Measurements from ENCODE around the gene SURF1.
"Not testable (repeated sequence)": the region's sequence is repeated elsewhere in the genome, so short reads cannot be mapped to it uniquely, and the experiment has no call there.

SURF1 gene

GRCh38 chr9:133322701-133323100, 33.6 kb downstream of the SURF1 start:
- no peak for ATAC-seq (ENCODE audit: low read depth)
- Mint-ChIP-seq H3K36me3 (peaks cover 1% of the 10 kb centered on the region), H3K27ac (no peak overlapping the region), H3K4me3 (no peak overlapping the region), H3K4me1 (peaks cover 4% of the 10 kb centered on the region), H3K27me3 (peaks cover 8% of the 10 kb centered on the region), H3K9me3 (no peaks in the 10 kb centered on the region)
- DNase-seq (ENCODE audit: low spot score in 2 of 2), result no peak

GRCh38 chr9:133321411-133321935, 34.8 kb downstream of the SURF1 start:
- Mint-ChIP-seq H3K4me3 (no peak overlapping the region), H3K4me1 (peaks cover 4% of the 10 kb centered on the region), H3K36me3 (peaks cover 1% of the 10 kb centered on the region), H3K27me3 (peaks cover 12% of the 10 kb centered on the region), H3K27ac (no peak overlapping the region), H3K9me3 (no peaks in the 10 kb centered on the region)
- no peak for DNase-seq (ENCODE audit: low spot score in 2 of 2)
- ATAC-seq (ENCODE audit: low read depth), result no peak

GRCh38 chr9:133320421-133320881, 35.8 kb downstream of the SURF1 start:
- no peak for ATAC-seq (ENCODE audit: low read depth)
- Mint-ChIP-seq H3K4me1 (peaks cover 4% of the 10 kb centered on the region), H3K9me3 (peaks cover 1% of the 10 kb centered on the region), H3K4me3 (no peak overlapping the region), H3K27me3 (peaks cover 15% of the 10 kb centered on the region), H3K27ac (no peak overlapping the region), H3K36me3 (peaks cover 1% of the 10 kb centered on the region)
- DNase-seq (ENCODE audit: low spot score in 2 of 2), result no peak

- not testable (repeated sequence) for H3K27ac Mint-ChIP-seq; H3K9me3 Mint-ChIP-seq; H3K4me3 Mint-ChIP-seq; ATAC-seq (ENCODE audit: low read depth); H3K4me1 Mint-ChIP-seq; DNase-seq (ENCODE audit: low spot score in 2 of 2); H3K36me3 Mint-ChIP-seq
- peaks cover 14% of the 10 kb centered on the region for H3K27me3 Mint-ChIP-seq
Measured at GRCh38 chr9:133317551-133317950, 38.7 kb downstream of the SURF1 start.

- H3K4me1 Mint-ChIP-seq, result no peaks in the 10 kb centered on the region
Measured at GRCh38 chr9:133315997-133316396, 40.3 kb downstream of the SURF1 start.

GRCh38 chr9:133309608-133310007, 46.7 kb downstream of the SURF1 start:
- H3K4me1 Mint-ChIP-seq, result no peaks in the 10 kb centered on the region
- no peak for ATAC-seq (ENCODE audit: low read depth)
- H3K27ac Mint-ChIP-seq, result no peak overlapping the region
- no peaks in the 10 kb centered on the region for H3K36me3 Mint-ChIP-seq
- peaks cover 19% of the 10 kb centered on the region for H3K27me3 Mint-ChIP-seq
- H3K9me3 Mint-ChIP-seq, result no peaks in the 10 kb centered on the region
- no peak for DNase-seq (ENCODE audit: low spot score in 2 of 2)
- H3K4me3 Mint-ChIP-seq, result no peak overlapping the region

More at GRCh38 chr9:133315997-133316396, 40.3 kb downstream of the SURF1 start:
- Mint-ChIP-seq H3K36me3 (no peaks in the 10 kb centered on the region), H3K27ac (no peak overlapping the region), H3K9me3 (peaks cover 1% of the 10 kb centered on the region), H3K4me3 (no peak overlapping the region), H3K27me3 (peaks cover 11% of the 10 kb centered on the region)
- no peak for ATAC-seq (ENCODE audit: low read depth)
- DNase-seq (ENCODE audit: low spot score in 2 of 2), result no peak

GRCh38 chr9:133307301-133307700, 49.0 kb downstream of the SURF1 start:
- Mint-ChIP-seq H3K4me3 (no peak overlapping the region), H3K27ac (no peak overlapping the region)

GRCh38 chr9:133306242-133307204, 49.8 kb downstream of the SURF1 start:
- Mint-ChIP-seq H3K4me1 (no peaks in the 10 kb centered on the region), H3K36me3 (no peaks in the 10 kb centered on the region), H3K27me3 (peaks cover 19% of the 10 kb centered on the region), H3K9me3 (no peaks in the 10 kb centered on the region), H3K4me3 (no peak overlapping the region), H3K27ac (no peak overlapping the region)
- ATAC-seq (ENCODE audit: low read depth), result no peak
- no peak for DNase-seq (ENCODE audit: low spot score in 2 of 2)

More at GRCh38 chr9:133307301-133307700, 49.0 kb downstream of the SURF1 start:
- H3K9me3 Mint-ChIP-seq, result no peaks in the 10 kb centered on the region
- no peak for DNase-seq (ENCODE audit: low spot score in 2 of 2)
- no peak for ATAC-seq (ENCODE audit: low read depth)
- peaks cover 19% of the 10 kb centered on the region for H3K27me3 Mint-ChIP-seq
- no peaks in the 10 kb centered on the region for H3K4me1 Mint-ChIP-seq
- no peaks in the 10 kb centered on the region for H3K36me3 Mint-ChIP-seq

GRCh38 chr9:133305731-133306130, 50.6 kb downstream of the SURF1 start:
- H3K27ac Mint-ChIP-seq, result no peak overlapping the region
- no peak for ATAC-seq (ENCODE audit: low read depth)
- H3K4me3 Mint-ChIP-seq, result no peak overlapping the region
- DNase-seq (ENCODE audit: low spot score in 2 of 2), result no peak
- no peaks in the 10 kb centered on the region for H3K36me3 Mint-ChIP-seq
- peaks cover 19% of the 10 kb centered on the region for H3K27me3 Mint-ChIP-seq
- H3K9me3 Mint-ChIP-seq, result no peaks in the 10 kb centered on the region
- no peaks in the 10 kb centered on the region for H3K4me1 Mint-ChIP-seq

- no peaks in the 10 kb centered on the region for H3K36me3 Mint-ChIP-seq
- H3K4me3 Mint-ChIP-seq, result no peak overlapping the region
- H3K9me3 Mint-ChIP-seq, result no peaks in the 10 kb centered on the region
- H3K4me1 Mint-ChIP-seq, result no peaks in the 10 kb centered on the region
- H3K27me3 Mint-ChIP-seq, result peaks cover 16% of the 10 kb centered on the region
- ATAC-seq (ENCODE audit: low read depth) (no peak), DNase-seq (ENCODE audit: low spot score in 2 of 2) (no peak)
- no peak overlapping the region for H3K27ac Mint-ChIP-seq
Measured at GRCh38 chr9:133304477-133305377, 51.6 kb downstream of the SURF1 start.

GRCh38 chr9:133304158-133304470, 52.2 kb downstream of the SURF1 start:
- Mint-ChIP-seq H3K4me3 (no peak overlapping the region), H3K36me3 (no peaks in the 10 kb centered on the region), H3K9me3 (no peaks in the 10 kb centered on the region), H3K4me1 (no peaks in the 10 kb centered on the region), H3K27me3 (peaks cover 11% of the 10 kb centered on the region), H3K27ac (no peak overlapping the region)
- DNase-seq (ENCODE audit: low spot score in 2 of 2) (no peak), ATAC-seq (ENCODE audit: low read depth) (no peak)

- Mint-ChIP-seq H3K36me3 (no peaks in the 10 kb centered on the region), H3K27ac (no peak overlapping the region), H3K4me1 (no peaks in the 10 kb centered on the region), H3K9me3 (no peaks in the 10 kb centered on the region), H3K27me3 (peaks cover 9% of the 10 kb centered on the region), H3K4me3 (no peak overlapping the region)
- ATAC-seq (ENCODE audit: low read depth) (no peak), DNase-seq (ENCODE audit: low spot score in 2 of 2) (no peak)
Measured at GRCh38 chr9:133303266-133304157, 52.8 kb downstream of the SURF1 start.

Measured in memory B cell (primary cell).